ENCODE results near the gene ELAVL1. TPM values are rescaled to one million over a fixed set of nuclear protein-coding genes. Genes with fewer than 3 reads are reported as not detected.

The ELAVL1 gene
- total and polyA plus RNA-seq, 10 donors = 13.5 to 66.7 (median 29.9) TPM

GRCh38 chr19:7909471-7910067 is 95.9 kb downstream of the ELAVL1 start:
- H3K36me3 ChIP-seq = peaks cover 0 to 92% (median 45%) of the 10 kb centered on the region in 6 donors
- peak; percentile 74 for DNase-seq
- no peak overlapping the region for H3K27ac ChIP-seq
- no peak overlapping the region for H3K4me3 ChIP-seq
- TF ChIP-seq POLR2A (IDR thresholded peaks at IDR 0.05) = no peak
- TF ChIP-seq CTCF (IDR thresholded peaks at IDR 0.05 in 8 of 11, conservative IDR thresholded peaks at IDR 0.05 in 3 of 11) = no peak
- no peak for TF ChIP-seq POLR2AphosphoS5 (IDR thresholded peaks at IDR 0.05)
- H3K4me1 ChIP-seq = peaks cover 9 to 70% (median 43%) of the 10 kb centered on the region in 6 donors
- no peaks in the 10 kb centered on the region for H3K9me3 ChIP-seq
- intact Hi-C loops (cut with DNase I; ENCODE audit: low total_unique reads) = no loop called here
- H3K27me3 ChIP-seq (replicated peaks in 1 of 7) = peaks cover 0 to 8% (median 5%) of the 10 kb centered on the region in 7 donors
- 84 to 95% (median 93%) methylated on average over 14 to 21 of the region's 21 CpGs for WGBS, 5 donors

GRCh38 chr19:7908742-7909461 is 96.5 kb downstream of the ELAVL1 start:
- WGBS, 5 donors = 82 to 94% (median 88%) methylated on average over 11 to 19 of the region's 19 CpGs
- H3K4me3 ChIP-seq = no peak overlapping the region
- intact Hi-C loops (cut with DNase I; ENCODE audit: low total_unique reads) = no loop called here

More at GRCh38 chr19:7908742-7909461, 96.5 kb downstream of the ELAVL1 start:
- no peak overlapping the region for H3K27ac ChIP-seq
- peaks cover 10 to 75% (median 46%) of the 10 kb centered on the region in 6 donors for H3K4me1 ChIP-seq
- peaks cover 0 to 90% (median 45%) of the 10 kb centered on the region in 6 donors for H3K36me3 ChIP-seq
- peak; percentile 76 for DNase-seq
- peak in 1 of 3 donors; percentile 27 for TF ChIP-seq POLR2AphosphoS5 (IDR thresholded peaks at IDR 0.05)
- TF ChIP-seq CTCF (IDR thresholded peaks at IDR 0.05 in 8 of 11, conservative IDR thresholded peaks at IDR 0.05 in 3 of 11) = no peak
- no peak for TF ChIP-seq POLR2A (IDR thresholded peaks at IDR 0.05)
- peaks cover 0 to 1% (median 0%) of the 10 kb centered on the region in 7 donors for H3K27me3 ChIP-seq (replicated peaks in 1 of 7)
- no peaks in the 10 kb centered on the region for H3K9me3 ChIP-seq

Other genes starting within 250 kb of the ELAVL1 start
- 1 to 10 TPM in 1 of 7 donors, under 1 TPM in 1, not detected in 5; 0.89 to 3.3 TPM for gene CLEC4M, start 242.4 kb downstream of the ELAVL1 start, total RNA-seq
- under 1 TPM in 2 of 3 donors, not detected in 1; 0.12 to 0.26 TPM for gene CLEC4M, start 242.4 kb downstream of the ELAVL1 start, polyA plus RNA-seq
- 10 to 100 TPM in 5 of 7 donors, 1 to 10 TPM in 2; 8.6 to 22.8 (median 13.8) TPM for gene EVI5L, start 175.4 kb downstream of the ELAVL1 start, total RNA-seq
- gene EVI5L, start 175.4 kb downstream of the ELAVL1 start, polyA plus RNA-seq = 1 to 10 TPM; 3.7 to 9.3 (median 3.7) TPM
- gene PRR36, start 131.3 kb downstream of the ELAVL1 start, total RNA-seq = under 1 TPM in 4 of 7 donors, not detected in 3; 0.09 to 0.43 (median 0.21) TPM
- gene PRR36, start 131.3 kb downstream of the ELAVL1 start, polyA plus RNA-seq = under 1 TPM; 0.02 to 0.06 (median 0.06) TPM
- under 1 TPM in 1 of 7 donors, not detected in 6; 0.37 TPM for gene LRRC8E, start 117.1 kb downstream of the ELAVL1 start, total RNA-seq
- gene LRRC8E, start 117.1 kb downstream of the ELAVL1 start, polyA plus RNA-seq = under 1 TPM in 1 of 3 donors, not detected in 2; 0.08 TPM
- gene MAP2K7, start 101.8 kb downstream of the ELAVL1 start, total RNA-seq = 10 to 100 TPM; 19.5 to 41.3 (median 32.9) TPM
- gene MAP2K7, start 101.8 kb downstream of the ELAVL1 start, polyA plus RNA-seq = 10 to 100 TPM; 12.4 to 44.3 (median 18.9) TPM
- gene TGFBR3L, start 90.8 kb downstream of the ELAVL1 start, total RNA-seq = not detected
- under 1 TPM in 1 of 3 donors, not detected in 2; 0.11 TPM for gene TGFBR3L, start 90.8 kb downstream of the ELAVL1 start, polyA plus RNA-seq
- gene SNAPC2, start 85.3 kb downstream of the ELAVL1 start, total RNA-seq = 10 to 100 TPM; 13.8 to 23.9 (median 17.7) TPM
- gene SNAPC2, start 85.3 kb downstream of the ELAVL1 start, polyA plus RNA-seq = 10 to 100 TPM; 13.1 to 23.0 (median 19.3) TPM
- gene CTXN1, start 79.5 kb downstream of the ELAVL1 start, total RNA-seq = 1 to 10 TPM; 1.2 to 4.4 (median 2.1) TPM
- gene CTXN1, start 79.5 kb downstream of the ELAVL1 start, polyA plus RNA-seq = under 1 TPM; 0.11 to 0.96 (median 0.64) TPM
- 10 to 100 TPM; 33.2 to 94.9 (median 63.5) TPM for gene TIMM44, start 62.0 kb downstream of the ELAVL1 start, total RNA-seq
- 10 to 100 TPM; 37.4 to 67.3 (median 66.0) TPM for gene TIMM44, start 62.0 kb downstream of the ELAVL1 start, polyA plus RNA-seq
- 1 to 10 TPM in 1 of 7 donors, under 1 TPM in 2, not detected in 4; 0.55 to 1.2 (median 0.77) TPM for gene CCL25, start 47.1 kb upstream of the ELAVL1 start, total RNA-seq
- under 1 TPM; 0.42 to 0.78 (median 0.51) TPM for gene CCL25, start 47.1 kb upstream of the ELAVL1 start, polyA plus RNA-seq
- not detected for gene FBN3, start 144.0 kb upstream of the ELAVL1 start, total RNA-seq
- under 1 TPM in 1 of 3 donors, not detected in 2; 0.02 TPM for gene FBN3, start 144.0 kb upstream of the ELAVL1 start, polyA plus RNA-seq
- gene CERS4, start 203.7 kb upstream of the ELAVL1 start, total RNA-seq = 10 to 100 TPM; 27.7 to 46.3 (median 40.7) TPM
- 10 to 100 TPM; 43.2 to 49.2 (median 44.1) TPM for gene CERS4, start 203.7 kb upstream of the ELAVL1 start, polyA plus RNA-seq